Glutamatergic neuron (in vitro differentiated cells): ENCODE measurements around the gene PCDH19. TPM values are rescaled to one million over a fixed set of nuclear protein-coding genes. Genes with fewer than 3 reads are reported as not detected.

ENCODE experiments used
- DNase-seq: peaks from one replicate; pipeline ENCODE4 v3.0.0; 2022
- H3K27ac Mint-ChIP-seq: one replicate; pipeline ENCODE4 v1.8.0; 2020; ENCODE audit warnings: mild to moderate bottlenecking, mixed read lengths, inconsistent platforms; ENCODE audit not compliant: unreplicated experiment
- H3K27me3 Mint-ChIP-seq: one replicate; pipeline ENCODE4 v1.8.0; 2020; ENCODE audit warnings: mild to moderate bottlenecking, moderate library complexity, mixed read lengths, inconsistent platforms; ENCODE audit not compliant: unreplicated experiment
- H3K36me3 Mint-ChIP-seq: one replicate; pipeline ENCODE4 v1.8.0; 2020; ENCODE audit warnings: mild to moderate bottlenecking, mixed read lengths, inconsistent platforms; ENCODE audit not compliant: unreplicated experiment
- H3K4me1 Mint-ChIP-seq: one replicate; pipeline ENCODE4 v1.8.0; 2020; ENCODE audit warnings: mild to moderate bottlenecking, low read depth, mixed read lengths, inconsistent platforms; ENCODE audit not compliant: unreplicated experiment
- H3K4me3 Mint-ChIP-seq: one replicate; pipeline ENCODE4 v1.8.0; 2020; ENCODE audit warnings: mild to moderate bottlenecking, mixed read lengths, inconsistent platforms; ENCODE audit not compliant: unreplicated experiment
- H3K9me3 Mint-ChIP-seq: one replicate; pipeline ENCODE4 v1.8.0; 2020; ENCODE audit warnings: mild to moderate bottlenecking, moderate library complexity, mixed read lengths, inconsistent platforms; ENCODE audit not compliant: unreplicated experiment
- CTCF ChIP-seq: fragments of 200-600 bp; sonication (generic); IDR thresholded peaks from one replicate; pipeline ENCODE4 v1.5.0; 2021; ENCODE audit not compliant: partially characterized antibody, unreplicated experiment
- total RNA-seq: library from RNA; stranded (reverse); fragmentation: NEBNext Ultra II Directional; extraction: Animal tissue kit (Norgen Biotek cat#: 25700); gene quantifications from one replicate; pipeline ENCODE4 v1.2.1, GENCODE V29; 2021; ENCODE audit not compliant: unreplicated experiment

PCDH19 gene
- total RNA-seq, 1 donor from 2014 or later = 4.1 TPM

DNA sequence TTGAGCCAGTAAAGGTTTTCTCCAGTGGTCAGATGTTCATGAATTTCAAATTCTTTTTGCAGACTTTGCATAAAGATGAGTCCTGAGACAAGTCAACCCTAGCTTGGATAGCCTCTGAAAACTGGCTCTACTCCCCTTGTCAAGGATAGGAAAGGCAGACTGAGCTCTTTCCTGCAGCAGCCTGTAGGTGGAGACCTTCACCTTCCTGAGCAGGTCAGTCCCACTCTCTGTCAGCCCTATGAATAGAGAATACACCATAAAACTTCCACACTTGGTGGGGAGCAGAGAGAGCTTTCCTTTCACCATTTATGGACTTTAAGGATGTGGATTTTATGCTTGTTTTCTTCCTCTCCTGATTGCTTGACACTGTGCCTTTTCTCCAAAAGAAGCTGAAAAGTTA, 41.9 kb downstream of the PCDH19 start:
- peaks cover 3% of the 10 kb centered on the region for H3K4me1 Mint-ChIP-seq
- peaks cover 2% of the 10 kb centered on the region for H3K9me3 Mint-ChIP-seq
- no peak overlapping the region for H3K4me3 Mint-ChIP-seq
- no peak overlapping the region for H3K27ac Mint-ChIP-seq
- H3K36me3 Mint-ChIP-seq = no peaks in the 10 kb centered on the region
- no peak for TF ChIP-seq CTCF
- H3K27me3 Mint-ChIP-seq = peaks cover 3% of the 10 kb centered on the region
- no peak for DNase-seq

GRCh38 chrX:100363896-100364295, 46.2 kb downstream of the PCDH19 start:
- no peak overlapping the region for H3K27ac Mint-ChIP-seq
- peak overlapping the region; percentile 25 for H3K4me3 Mint-ChIP-seq
- DNase-seq = peak; percentile 25
- H3K36me3 Mint-ChIP-seq = no peaks in the 10 kb centered on the region
- peaks cover 3% of the 10 kb centered on the region for H3K4me1 Mint-ChIP-seq
- peaks cover 4% of the 10 kb centered on the region for H3K27me3 Mint-ChIP-seq
- H3K9me3 Mint-ChIP-seq = no peaks in the 10 kb centered on the region
- no peak for TF ChIP-seq CTCF

- Mint-ChIP-seq H3K27ac (no peak overlapping the region), H3K4me1 (peaks cover 5% of the 10 kb centered on the region), H3K4me3 (no peak overlapping the region), H3K27me3 (peaks cover 3% of the 10 kb centered on the region), H3K36me3 (no peaks in the 10 kb centered on the region), H3K9me3 (peaks cover 1% of the 10 kb centered on the region)
- no peak for DNase-seq
- TF ChIP-seq CTCF = no peak
Observed at GRCh38 chrX:100358766-100359165, 51.3 kb downstream of the PCDH19 start.

DNA sequence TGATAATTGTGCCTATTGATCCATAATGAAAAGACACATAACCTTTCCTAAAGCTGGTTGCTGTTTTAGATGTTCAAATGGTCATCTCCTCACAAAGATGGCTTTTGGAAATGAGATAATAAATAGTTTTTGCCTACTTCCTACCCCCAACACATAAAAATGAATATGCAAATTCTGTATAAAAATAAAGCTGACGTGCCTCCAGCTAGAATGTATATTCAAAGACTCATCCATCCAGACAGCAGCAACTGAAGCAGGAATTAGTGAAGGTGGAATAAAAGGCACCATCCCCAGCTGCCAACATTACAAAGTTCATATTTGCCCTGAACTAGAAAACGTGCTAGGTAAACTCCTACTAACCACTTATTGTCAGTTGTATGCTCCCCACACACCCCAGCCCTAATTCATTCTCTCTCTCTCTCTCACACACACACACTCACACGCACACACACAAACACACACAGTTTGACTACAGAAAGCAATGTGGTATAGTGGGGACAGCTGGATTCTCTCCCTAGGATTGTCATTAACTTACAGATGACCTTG, 53.6 kb downstream of the PCDH19 start:
- Mint-ChIP-seq H3K4me1 (peaks cover 5% of the 10 kb centered on the region), H3K36me3 (no peaks in the 10 kb centered on the region), H3K4me3 (no peak overlapping the region), H3K27me3 (peaks cover 2% of the 10 kb centered on the region), H3K9me3 (peaks cover 1% of the 10 kb centered on the region), H3K27ac (no peak overlapping the region)
- DNase-seq = no peak
- no peak for TF ChIP-seq CTCF

- no peak for DNase-seq
- Mint-ChIP-seq H3K4me1 (peaks cover 5% of the 10 kb centered on the region), H3K27me3 (peaks cover 2% of the 10 kb centered on the region), H3K27ac (no peak overlapping the region), H3K9me3 (peaks cover 1% of the 10 kb centered on the region), H3K36me3 (no peaks in the 10 kb centered on the region), H3K4me3 (no peak overlapping the region)
- no peak for TF ChIP-seq CTCF
Observed at GRCh38 chrX:100355680-100356079, 54.4 kb downstream of the PCDH19 start.
